ENCODE data around the gene L1CAM.

Gene L1CAM, protein sequence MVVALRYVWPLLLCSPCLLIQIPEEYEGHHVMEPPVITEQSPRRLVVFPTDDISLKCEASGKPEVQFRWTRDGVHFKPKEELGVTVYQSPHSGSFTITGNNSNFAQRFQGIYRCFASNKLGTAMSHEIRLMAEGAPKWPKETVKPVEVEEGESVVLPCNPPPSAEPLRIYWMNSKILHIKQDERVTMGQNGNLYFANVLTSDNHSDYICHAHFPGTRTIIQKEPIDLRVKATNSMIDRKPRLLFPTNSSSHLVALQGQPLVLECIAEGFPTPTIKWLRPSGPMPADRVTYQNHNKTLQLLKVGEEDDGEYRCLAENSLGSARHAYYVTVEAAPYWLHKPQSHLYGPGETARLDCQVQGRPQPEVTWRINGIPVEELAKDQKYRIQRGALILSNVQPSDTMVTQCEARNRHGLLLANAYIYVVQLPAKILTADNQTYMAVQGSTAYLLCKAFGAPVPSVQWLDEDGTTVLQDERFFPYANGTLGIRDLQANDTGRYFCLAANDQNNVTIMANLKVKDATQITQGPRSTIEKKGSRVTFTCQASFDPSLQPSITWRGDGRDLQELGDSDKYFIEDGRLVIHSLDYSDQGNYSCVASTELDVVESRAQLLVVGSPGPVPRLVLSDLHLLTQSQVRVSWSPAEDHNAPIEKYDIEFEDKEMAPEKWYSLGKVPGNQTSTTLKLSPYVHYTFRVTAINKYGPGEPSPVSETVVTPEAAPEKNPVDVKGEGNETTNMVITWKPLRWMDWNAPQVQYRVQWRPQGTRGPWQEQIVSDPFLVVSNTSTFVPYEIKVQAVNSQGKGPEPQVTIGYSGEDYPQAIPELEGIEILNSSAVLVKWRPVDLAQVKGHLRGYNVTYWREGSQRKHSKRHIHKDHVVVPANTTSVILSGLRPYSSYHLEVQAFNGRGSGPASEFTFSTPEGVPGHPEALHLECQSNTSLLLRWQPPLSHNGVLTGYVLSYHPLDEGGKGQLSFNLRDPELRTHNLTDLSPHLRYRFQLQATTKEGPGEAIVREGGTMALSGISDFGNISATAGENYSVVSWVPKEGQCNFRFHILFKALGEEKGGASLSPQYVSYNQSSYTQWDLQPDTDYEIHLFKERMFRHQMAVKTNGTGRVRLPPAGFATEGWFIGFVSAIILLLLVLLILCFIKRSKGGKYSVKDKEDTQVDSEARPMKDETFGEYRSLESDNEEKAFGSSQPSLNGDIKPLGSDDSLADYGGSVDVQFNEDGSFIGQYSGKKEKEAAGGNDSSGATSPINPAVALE

DNA sequence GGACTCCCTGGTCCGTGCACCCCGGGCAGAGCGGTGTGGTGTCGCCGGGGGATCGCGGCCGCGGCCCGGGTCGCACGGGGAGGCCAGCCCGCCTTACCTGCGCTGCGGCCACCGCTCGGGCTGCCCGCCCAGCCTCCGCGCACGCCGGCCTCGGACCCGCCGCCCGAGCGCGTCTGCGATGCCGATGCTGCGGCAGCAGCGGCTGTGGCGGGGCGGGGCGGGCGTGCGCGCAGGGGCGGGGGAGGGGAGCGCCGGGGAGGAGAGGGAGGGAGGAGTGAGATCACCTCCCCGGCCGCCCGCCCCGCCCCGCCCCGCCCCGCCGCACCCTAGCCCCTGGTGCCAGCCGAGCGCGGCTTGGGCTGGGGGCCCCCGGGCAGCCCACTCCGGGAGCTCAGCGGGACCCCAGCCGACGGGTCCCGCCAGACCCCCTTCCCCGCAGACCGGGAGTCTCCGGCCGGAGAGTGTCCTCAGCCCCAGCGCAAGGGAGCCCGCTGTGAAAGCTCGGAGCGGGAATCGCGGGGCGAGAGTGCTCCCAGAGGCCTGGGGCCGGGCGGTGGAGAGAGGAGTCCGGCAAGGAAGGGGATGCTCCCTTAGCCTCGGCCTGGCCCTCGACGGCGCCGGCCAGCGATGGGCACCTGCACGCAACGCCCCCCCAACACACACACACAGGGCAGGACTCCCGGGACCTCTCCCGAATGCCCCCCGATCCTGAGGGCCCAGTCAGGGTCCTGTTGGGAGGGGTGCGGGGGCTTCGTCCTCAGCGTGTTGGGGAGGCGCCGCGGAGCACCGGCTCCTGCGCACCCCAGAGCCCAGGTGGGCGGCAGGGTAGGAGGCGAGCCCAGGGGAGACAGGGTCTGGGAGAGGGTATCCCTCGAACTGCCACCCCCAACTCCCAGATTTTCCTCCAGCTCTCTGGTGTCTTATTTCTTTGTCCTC lies at the start of gene L1CAM:
TSS of gene L1CAM (minus strand) at position 206 of the 936 bp plus-strand sequence. CDS start 10,337 bp downstream, outside the sequence.
- DNase-seq = peak in 1 of 4 experiments; percentile 50

DNA sequence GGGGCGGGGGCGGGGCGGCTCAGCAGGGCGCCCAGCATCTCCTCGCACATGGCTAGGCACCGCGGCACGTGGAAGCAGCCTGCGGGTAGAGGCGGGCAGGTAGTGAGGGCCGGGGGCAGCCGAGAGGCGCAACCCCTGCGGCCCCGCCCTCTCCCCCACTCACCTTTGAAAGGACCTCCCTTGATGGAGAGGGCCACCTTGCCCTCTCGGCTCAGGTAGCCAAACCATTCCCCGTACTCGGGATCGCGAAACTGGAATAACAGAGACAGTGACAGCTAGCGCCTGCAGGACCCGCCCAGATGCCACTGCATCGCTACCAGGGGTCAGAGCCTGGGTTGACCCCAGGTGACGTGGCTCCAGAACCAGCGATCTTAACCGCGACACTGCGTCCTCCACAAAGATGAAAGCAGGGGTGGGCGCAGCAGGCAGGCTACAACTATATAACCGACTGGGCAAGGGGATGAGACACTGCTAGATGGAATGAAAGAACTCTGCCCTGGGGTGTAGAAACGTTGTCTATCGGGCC lies 49.4 kb upstream of the L1CAM start:
- DNase-seq = no peak

DNA sequence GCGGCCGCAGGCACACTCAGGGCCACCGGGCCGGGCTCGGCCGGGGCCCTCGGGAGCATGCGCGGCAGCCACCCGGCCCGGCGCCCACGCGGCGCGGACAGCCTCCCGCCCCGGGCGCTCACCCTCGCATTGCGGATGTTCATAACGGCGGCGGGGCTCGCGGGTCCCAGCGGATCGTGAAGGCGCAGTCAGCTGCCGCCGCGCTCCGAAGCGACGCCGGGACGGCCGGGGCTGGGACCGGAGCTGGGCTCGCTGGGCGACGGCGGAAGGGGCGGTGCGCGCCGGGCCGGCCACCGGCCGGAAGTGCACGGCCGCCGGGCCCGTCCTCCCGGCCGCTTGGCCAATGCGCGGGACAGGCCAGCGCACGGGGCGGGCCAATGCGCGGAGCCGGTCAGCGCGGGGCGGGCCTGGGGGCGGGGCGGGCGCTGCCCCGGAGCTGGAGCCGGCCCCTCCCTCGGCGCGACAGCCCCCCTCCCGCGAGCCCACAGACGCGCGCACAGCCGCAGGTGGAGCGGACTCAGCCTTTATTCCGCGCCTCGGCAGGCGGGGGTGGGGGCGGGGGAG lies 48.9 kb upstream of the L1CAM start, which contains the start of gene NAA10:
TSS of gene NAA10 (minus strand) at position 276 of the 564 bp plus-strand sequence. CDS start at position 143, 133 bp downstream.
- DNase-seq = peak in 1 of 4 experiments; percentile 48

DNA sequence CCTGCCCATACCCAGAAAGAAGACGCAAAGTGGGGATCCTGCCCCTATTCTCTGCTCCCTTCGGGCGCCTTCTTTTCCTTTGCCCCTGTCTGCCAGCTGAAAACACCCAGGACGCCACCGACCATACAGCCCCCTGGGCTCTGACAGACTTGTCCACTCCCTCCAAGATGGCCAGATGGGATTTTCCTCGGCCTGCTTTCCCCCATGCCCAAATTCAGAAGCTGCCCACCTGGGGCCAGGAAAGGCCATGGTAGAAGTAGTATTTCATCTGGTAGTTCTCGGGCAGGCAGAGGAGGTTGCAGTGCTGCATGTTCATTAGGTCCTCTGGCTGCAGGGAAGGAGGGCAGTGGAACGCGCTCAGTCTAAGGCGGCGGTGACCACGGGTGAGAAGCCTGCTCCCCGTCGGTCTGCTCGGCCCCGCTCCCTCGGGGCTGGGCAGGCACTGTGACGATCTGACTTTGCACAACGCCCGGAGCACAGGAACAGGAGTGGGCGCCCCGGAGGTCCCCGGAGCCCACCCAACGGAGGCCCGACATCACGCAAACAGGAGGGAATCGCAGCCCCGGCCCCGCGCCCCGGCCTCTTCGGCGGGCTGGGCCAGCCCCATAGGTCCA lies 48.3 kb upstream of the L1CAM start:
- DNase-seq = no peak

DNA sequence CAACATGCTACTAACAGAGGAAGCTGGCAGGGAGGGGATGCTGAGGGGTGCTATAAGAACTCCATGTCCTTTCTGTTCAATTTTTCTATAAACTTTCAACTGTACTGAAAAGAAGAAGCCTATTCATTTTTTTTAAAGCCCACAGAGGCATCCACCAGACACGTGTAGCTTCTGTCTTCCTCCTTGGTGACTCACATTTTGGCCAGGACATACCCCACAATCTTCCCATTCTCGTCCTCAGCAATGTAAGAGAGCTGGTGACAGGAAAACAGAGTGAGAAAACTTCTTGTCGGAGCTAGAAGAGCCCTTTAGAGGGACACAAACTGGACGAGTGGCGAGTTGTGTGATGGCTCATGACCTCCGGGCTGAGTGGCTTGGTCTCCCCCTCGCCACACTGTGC lies 47.8 kb upstream of the L1CAM start:
- DNase-seq = no peak

DNA sequence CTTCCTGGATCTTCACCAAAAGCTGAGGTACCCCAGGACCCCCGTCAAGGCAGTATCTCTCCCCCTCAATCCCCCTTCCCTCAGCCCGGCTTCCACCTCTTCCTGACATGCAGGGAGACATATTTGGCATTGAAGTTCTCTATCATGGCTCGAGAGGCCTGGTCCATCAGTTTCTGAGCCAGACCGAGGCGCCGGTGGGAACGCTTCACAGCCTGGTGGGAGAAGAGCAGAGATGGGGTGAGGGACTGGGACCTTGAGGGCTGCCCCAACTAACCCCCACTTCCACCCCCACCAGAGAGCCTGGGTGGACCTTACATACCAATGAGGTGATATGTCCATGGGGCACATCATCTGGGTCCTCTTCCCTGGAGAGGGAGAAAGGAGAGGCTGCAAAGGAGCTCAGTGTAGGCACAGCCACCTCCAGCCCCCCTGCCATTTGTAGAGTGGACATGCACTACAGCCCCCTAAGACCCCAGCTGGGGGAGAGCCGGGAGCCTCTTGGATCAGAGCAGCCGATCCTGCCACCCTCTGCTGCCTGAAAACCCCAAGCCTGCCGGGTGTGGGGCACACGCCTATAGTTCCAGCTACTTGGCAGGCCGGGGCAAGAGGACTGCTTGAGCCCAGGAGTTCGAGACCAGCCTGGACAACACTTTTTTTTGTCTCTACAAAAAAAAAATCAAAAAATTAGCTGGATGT lies 46.4 kb upstream of the L1CAM start:
- DNase-seq = no peak

DNA sequence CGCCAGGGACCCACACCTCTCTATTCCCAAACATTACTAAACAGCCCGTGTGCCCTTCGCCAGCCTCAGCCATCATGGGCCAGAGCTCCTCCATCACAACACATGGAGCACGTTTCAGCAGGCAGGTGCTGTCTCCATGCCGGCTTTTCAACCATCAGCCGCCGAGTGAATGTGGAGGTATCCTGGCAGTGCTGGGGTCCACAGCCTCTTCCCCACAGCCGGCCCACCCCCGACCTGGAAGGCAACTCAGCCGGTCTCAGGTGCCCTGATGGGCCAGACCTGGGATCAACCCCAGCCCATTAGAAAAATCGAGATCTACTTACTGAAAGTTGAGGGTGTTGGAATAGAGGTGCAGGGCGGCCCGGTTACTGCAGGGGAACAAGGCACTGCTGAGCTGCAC lies 45.8 kb upstream of the L1CAM start:
- DNase-seq = no peak

DNA sequence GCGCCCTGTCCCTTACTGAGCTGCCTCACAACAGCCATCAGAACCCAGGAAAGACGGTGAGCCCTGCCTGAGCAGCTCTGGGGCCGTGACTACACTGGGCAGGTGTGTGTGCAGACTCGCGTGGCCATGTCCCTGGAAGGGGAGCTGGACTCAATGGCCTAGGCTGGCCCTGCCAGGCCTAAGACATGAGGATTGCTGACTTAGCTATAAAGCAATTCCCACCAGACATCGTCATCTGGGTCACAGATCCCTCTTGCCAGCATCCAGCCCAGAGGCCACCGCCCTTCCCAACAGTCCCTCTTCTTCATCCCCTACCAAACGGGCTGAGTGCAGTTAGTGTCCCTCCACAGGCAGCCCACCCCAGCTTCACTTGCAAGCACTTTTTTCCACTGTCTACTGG lies 45.2 kb upstream of the L1CAM start:
- DNase-seq = no peak

DNA sequence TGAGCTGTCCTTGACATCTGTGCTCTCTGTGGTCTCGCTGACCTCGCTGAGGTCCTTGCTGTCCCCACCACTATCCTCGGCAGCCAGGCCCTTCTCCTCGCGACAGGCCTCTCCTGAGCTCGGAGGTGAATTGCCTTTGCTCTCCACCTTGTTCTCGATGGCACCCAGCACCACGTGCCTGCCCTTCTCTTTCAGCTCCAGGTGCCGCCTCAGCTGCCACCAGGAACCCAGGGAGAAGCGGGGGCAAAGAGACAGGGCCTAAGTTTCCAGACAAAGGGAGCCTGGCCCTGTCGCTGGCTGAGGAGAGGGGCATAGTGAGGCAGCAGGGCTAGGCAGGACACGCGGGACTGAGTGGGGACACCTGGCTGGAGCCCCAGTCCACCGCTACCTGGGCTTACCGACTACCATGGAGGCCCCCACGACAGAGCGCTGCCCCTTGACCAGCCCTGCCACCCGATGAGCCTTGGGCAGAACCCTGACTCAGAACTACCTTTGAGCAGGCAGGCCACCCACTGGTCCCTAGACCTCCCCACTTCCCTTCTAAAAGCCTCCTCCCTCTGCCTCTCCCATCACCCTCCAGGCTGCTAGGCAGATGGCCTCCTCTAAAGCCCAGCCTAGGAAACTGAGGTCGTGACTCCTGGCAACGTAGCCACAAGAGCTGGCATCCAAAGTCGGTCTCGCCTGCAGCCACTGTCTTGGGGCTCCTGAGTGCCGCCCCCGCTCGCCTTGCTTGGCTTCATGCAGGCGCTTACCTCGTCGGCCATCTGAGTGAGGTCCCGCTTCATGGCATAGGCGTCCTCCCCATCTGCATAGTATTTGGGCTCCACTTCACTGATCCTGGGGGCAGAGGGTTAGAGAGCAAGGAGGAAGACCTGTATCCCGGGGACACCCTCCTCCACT lies 44.3 kb upstream of the L1CAM start:
- no peak for DNase-seq

DNA sequence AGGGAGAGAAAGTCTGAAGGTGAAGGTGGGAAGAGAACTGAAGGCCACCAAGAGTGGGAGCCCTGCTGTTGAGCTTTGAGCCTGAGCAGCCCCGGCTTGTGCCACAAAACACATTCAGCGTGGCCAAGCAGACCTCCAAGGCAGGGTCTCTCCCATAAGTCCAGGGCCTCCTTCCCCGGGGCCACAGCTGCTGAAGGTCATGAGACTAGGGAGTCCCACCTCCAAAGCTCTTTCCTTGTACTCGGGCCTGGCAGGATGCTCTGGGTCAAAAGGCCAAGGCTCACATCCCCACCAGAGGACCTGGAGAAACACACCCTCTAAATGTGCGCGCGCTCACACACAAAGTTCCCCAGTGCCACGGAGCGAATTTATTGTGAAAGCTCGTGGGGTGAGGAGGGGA lies 43.6 kb upstream of the L1CAM start:
- DNase-seq = no peak

DNA sequence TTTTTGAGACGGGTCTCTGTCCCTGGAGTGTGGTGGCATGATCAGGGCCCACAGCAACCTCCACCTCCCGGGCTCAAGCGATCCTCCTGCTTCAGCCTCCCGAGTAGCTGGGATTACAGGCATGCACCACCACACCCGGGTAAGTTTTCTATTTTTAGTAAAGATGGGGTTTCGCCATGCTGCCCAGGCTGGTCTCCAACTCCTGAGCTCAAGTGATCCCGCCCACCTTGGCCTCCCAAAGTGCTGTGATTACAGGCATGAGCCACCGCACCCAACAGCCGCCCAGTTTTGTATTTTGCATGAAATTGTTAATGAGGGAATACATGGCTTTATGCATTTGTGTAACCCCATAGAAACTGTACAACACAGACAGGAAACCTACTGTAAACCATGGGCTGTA lies 42.9 kb upstream of the L1CAM start:
- no peak for DNase-seq

DNA sequence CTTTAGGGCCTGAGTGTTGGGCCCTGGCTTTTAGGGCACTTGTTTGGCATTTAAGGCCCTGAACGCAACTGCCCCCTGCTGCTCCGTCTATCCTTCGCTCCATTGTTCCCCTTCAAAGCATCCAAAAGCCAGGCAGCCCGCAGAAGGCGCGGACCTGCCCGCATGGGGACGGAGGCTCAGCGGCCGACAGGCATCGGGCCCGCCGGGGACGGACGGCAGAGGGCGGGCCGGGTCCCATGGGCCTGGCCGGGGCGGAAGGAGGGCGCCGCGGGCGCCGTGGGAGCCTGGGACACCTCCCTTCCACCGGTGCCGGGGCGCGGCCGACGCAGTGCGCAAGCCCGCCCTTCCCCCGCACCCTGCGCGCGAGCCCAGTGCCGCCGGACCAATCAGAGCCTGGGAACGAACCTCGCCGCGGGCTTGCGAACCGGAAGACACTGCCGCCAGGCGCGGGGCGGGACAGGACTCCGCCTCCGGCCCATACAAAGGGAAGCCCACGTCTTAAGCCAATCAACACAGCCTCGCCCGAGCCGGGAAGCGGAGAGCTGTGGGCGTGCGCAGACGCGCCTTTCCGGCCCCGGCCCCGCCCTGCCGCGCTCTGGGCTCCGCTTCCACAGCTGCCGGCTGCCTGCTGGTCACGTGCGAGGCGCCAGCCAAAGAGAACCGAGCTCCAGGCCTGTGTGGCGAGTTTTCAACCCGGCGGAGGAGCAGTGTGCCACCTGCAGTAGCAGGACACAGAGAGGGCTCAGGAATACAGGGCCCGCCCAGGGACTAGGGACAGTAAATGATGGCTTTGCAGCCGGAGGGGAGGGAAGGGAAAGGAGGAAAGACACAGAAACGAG lies 42.2 kb upstream of the L1CAM start:
- peak; percentile 75 to 95 (median 87) for DNase-seq

DNA sequence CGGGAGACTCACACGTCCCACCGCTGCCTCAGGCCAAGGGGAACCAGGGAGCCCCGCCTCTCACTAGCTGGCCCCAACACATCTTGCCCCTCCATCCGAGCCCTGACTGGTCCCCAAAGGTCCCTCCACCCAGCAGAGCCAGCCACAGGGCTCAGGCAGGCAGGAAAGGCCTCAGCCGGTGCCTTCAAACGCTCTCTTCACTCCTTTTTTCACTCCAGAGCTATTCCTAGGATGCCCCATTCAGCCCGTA lies 41.6 kb upstream of the L1CAM start:
- peak in 1 of 4 experiments; percentile 46 for DNase-seq

DNA sequence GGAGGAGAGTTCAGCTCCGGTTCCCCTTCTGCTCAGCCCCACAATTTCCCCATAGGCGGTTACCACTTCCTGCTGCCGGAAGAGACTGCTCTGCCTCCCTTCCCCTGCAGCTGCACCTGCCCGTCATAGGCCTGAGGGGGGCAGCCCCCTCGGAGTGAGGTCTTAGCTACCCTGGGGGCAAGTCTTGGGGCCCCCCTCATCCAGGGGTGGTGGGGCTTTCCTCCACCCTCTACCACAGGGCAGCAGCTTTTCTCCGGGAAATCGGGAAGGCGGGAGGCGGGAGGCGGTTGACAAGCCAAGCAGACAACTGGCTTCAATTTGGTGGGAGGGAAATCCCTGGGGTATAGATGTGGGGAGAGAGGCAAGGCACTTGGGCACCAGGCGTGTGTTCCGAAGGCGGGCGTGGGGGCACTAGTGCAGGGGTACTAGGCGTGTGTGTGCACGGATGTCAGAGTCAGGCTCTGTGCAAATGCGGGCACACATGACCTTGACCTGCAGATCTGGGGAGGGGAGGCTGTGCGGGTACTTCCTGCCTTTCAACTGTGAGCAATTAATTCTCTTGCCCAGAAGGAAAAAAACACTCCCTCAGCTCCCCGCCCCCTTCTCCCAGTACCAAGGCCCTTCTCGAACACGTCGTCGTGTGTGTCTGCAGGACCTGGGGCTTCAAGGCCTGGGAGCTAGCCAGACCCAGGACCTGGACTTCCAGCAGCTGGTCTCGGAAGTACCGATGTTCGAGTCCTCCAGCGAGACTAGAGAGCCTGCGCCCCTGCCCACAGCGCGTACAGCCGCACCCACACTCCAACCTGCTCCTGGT lies 41.1 kb upstream of the L1CAM start:
- DNase-seq = peak; percentile 21 to 72 (median 50)

DNA sequence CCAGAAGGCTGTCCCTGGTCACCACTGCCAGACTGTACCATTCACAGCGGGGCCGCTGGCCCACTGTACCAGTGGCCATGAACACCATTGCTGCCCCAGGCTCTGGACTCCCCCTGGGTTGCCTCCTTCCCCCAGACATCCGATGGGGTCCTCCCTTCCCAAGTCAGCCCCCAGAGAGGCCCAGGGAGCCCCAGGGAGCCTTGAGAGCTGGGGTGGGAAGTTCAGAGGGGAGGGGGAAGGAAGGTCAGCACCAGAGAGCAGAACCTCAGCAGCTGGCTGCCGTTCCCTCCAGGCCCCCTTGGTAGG lies 40.5 kb upstream of the L1CAM start:
- no peak for DNase-seq

DNA sequence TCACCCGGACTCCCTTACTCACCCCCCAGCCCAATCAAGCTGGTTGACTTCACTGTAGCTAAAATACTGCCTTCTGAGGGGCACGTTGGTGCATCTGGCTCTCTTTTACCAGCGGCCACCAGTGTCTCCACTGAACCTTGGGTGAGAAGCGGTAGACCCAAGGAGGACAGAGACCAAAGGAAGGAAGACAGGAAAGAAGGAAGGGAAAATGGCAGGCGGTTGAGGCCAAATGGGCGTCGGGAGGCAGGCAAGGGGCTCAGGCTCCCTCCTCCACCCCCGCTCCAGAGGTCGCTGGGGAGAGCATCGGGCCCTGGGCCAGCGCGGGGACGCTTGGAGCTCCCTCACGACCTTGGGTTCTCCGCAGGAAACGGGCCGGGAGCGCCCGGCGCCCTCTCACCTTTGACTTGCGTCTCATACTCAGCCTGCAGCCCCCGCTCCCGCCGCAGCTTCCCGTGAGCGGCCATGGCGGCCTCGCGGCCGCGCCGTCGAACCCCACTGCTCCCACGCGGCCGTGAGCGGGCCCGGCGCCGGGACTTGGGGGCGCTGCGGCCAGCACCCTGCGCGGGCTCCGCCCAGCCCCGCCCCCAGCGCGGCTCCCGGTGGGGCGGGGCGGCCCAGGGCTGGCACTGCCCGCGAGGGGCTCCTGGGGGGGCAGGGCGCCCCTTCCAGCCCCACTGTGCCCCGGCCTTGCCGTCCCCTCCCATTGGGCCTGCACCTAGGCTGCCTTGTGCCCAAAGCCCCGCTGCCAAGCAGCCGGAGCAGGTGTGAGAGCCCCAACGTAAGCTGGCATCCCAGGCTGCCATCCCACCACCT lies 40.0 kb upstream of the L1CAM start, which contains the start of gene ARHGAP4:
TSS of gene ARHGAP4 (minus strand) at position 526 of the 813 bp plus-strand sequence. CDS start at position 464, 62 bp downstream.
- DNase-seq = peak in 1 of 4 experiments; percentile 34

DNA sequence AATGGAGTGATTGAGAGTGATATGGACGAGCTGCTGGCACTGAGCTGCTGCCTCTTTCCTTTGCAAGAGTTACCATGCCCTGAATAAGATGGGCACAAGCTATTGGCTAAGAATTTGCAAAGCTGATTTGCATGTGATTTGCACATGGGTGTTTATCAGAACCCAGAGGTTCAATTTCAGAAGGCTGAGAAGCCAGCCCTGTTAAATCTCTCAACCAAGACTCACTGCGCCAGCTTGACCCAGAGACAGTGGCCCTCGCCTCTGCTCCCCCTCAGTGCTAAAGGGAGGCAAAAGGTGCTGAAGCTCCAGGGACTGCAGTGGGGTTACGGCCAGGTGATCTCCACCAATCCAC lies 39.4 kb upstream of the L1CAM start:
- DNase-seq = no peak
